Measurements from ENCODE around the gene TGFB2. TPM values are rescaled to one million over a fixed set of nuclear protein-coding genes. Genes with fewer than 3 reads are reported as not detected.

TGFB2 gene
- polyA plus RNA-seq, 4 donors: 12.8 to 17.9 (median 15.3) TPM

DNA sequence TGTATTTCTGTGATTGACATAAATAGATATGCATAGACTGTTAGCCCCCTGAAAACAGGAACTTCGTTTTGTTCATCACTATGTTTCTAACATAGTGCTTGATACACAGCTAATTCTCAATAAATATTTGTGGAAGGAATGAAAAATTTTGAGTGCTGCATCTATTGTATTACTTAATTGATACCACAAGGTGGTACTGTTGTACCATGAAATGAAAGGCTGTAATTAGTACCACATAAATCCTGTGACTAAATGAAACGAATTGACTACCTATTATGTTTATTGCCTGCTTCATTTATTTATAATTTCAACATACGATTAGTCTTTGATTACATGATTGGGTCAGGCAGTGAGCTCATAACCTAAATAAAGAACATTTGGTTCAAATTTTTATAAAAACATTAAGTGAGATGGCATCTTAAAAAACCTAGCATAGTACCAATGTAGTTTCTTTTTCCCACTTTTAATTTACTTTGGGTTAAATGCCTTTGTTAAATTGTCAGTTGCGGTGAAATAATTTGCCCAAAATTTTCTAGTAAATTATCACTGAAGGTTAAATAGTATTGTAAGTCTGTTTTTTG lies 15.0 kb upstream of the TGFB2 start:
- no peak for DNase-seq (ENCODE audit: low read depth in 4 of 4, low spot score in 3 of 4)

DNA sequence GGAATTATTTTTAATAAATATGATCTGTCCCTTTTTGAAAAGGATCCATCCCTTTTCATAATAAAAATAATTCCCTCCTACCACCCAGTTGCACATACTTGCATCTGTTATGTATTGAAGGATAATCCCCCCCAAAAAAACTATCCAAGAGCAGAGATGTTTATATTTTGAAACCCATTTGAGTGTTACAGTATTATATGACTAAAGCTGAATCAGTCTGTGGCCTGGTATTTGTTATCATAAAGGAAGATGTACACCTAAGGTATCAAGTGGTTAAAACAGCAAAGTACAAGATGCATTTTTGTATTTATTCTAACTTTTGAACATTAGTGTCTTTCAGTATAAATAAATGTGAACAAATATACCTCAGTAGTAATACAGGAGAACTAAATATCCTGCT lies 12.7 kb upstream of the TGFB2 start:
- no peak for DNase-seq (ENCODE audit: low read depth in 4 of 4, low spot score in 3 of 4)

DNA sequence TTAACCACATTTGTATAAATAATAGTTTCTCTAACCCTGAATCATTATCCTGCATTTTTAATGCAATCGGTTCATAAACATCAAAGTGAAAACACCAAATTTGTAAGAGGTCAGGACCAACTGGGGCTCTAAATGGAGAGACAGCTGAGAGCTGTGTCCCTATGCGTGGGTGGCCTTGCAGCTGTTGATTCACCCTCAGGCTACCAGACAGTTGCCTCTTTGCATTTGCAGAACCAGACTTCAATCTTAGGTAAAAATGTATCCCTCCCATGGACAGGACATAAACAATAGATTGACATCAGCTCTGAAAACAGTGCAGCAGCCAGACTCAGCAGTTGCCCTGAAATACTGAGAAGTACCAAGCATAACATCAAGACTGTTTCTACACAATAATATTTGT lies 8.8 kb upstream of the TGFB2 start:
- no peak for DNase-seq (ENCODE audit: low read depth in 4 of 4, low spot score in 3 of 4)

DNA sequence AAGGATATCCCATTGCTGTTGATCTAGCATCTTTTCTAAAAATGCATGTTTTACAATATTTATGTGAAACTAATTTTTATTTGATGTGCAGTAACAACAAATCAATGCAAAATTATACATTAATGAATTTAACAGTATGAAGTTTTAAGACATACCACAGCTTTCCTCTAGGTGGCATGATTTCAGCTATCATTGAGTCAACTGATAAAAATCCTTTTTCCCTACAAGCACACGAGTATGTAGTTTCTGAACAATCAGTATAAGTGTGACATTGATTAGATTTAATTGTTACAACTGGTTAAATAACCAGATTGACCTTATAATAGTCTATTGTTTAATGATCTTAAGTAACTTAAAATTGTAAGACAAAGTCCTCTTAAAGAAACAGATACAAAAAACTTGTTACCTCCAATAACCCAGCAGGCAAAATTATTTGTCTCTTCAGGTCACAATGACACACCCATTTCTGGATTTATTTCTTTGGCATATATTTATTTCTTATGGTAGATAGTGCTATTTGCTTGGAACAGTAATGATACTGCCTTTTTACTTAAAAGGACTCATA lies 5.8 kb upstream of the TGFB2 start:
- no peak for DNase-seq (ENCODE audit: low read depth in 4 of 4, low spot score in 3 of 4)

DNA sequence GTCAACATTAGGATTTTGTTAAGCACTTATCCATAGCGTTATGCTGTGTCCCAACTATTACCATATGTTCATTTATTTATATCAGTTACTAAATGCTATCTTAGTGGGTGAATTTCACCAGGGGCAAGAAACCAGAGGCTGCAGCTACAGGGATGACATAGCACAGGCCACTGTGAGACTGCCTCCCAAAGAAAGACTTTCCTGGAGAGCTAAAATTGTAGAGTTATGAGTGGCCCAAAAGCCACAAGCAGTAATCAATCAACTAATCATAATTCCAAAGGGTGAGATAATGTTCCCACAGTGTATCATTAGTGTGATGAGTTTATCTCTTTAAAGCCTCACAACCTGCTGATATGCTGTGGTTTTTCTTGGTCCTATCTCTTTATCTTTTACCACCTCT lies 3.8 kb upstream of the TGFB2 start:
- DNase-seq (ENCODE audit: low read depth in 4 of 4, low spot score in 3 of 4): no peak

DNA sequence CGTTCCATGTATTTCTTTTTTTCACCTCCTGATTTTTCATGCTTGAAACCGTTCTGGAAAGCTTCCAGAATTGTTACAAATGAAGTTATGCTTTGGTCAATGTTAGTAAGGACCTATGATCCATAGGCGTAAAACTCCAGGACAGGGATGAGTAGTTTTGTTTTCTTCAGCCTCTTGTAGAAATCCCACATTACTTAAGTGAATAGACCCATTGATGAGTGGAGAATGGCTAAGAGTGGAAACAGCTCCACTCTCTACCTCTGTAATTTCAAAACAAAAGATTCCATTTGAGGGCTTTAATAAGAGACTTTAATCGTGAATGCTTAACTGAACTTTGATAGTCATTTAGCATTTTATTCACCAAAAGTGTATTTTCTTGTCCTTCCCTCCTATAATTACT lies 3.0 kb upstream of the TGFB2 start:
- DNase-seq (ENCODE audit: low read depth in 4 of 4, low spot score in 3 of 4): no peak

DNA sequence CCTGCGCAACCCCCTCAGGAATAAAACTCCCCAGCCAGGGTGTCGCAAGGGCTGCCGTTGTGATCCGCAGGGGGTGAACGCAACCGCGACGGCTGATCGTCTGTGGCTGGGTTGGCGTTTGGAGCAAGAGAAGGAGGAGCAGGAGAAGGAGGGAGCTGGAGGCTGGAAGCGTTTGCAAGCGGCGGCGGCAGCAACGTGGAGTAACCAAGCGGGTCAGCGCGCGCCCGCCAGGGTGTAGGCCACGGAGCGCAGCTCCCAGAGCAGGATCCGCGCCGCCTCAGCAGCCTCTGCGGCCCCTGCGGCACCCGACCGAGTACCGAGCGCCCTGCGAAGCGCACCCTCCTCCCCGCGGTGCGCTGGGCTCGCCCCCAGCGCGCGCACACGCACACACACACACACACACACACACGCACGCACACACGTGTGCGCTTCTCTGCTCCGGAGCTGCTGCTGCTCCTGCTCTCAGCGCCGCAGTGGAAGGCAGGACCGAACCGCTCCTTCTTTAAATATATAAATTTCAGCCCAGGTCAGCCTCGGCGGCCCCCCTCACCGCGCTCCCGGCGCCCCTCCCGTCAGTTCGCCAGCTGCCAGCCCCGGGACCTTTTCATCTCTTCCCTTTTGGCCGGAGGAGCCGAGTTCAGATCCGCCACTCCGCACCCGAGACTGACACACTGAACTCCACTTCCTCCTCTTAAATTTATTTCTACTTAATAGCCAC lies 696 bp downstream of the TGFB2 start:
- no peak for DNase-seq (ENCODE audit: low read depth in 4 of 4, low spot score in 3 of 4)

DNA sequence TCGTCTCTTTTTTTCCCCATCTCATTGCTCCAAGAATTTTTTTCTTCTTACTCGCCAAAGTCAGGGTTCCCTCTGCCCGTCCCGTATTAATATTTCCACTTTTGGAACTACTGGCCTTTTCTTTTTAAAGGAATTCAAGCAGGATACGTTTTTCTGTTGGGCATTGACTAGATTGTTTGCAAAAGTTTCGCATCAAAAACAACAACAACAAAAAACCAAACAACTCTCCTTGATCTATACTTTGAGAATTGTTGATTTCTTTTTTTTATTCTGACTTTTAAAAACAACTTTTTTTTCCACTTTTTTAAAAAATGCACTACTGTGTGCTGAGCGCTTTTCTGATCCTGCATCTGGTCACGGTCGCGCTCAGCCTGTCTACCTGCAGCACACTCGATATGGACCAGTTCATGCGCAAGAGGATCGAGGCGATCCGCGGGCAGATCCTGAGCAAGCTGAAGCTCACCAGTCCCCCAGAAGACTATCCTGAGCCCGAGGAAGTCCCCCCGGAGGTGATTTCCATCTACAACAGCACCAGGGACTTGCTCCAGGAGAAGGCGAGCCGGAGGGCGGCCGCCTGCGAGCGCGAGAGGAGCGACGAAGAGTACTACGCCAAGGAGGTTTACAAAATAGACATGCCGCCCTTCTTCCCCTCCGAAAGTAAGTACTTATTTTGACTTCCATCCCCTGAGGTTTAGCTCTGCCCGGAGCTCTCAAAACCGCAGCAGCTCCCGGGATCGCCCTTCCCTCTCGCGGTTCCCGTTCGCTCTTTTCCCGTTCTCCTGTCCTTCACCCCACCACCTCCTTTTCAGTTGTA lies 1.5 kb downstream of the TGFB2 start:
- no peak for DNase-seq (ENCODE audit: low read depth in 4 of 4, low spot score in 3 of 4)

DNA sequence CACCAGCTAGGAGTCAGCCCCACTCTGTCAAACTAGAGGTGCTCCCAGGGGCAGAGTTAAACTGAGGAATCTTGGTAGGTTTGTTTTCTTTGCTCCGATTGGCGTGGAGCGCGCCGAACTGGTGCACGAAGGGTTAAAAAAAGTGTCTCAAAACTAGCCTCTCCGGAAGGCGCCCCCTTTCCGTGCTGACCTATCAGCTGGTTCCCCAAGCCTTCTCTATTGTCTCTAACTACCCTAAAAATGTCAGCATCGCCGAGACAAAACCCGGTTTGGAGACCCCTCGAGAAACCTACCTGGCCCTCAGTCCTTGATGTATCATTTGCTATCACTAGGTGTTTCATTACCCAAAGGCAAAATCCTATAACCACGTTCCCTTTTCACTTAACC lies 2.2 kb downstream of the TGFB2 start:
- no peak for DNase-seq (ENCODE audit: low read depth in 4 of 4, low spot score in 3 of 4)

DNA sequence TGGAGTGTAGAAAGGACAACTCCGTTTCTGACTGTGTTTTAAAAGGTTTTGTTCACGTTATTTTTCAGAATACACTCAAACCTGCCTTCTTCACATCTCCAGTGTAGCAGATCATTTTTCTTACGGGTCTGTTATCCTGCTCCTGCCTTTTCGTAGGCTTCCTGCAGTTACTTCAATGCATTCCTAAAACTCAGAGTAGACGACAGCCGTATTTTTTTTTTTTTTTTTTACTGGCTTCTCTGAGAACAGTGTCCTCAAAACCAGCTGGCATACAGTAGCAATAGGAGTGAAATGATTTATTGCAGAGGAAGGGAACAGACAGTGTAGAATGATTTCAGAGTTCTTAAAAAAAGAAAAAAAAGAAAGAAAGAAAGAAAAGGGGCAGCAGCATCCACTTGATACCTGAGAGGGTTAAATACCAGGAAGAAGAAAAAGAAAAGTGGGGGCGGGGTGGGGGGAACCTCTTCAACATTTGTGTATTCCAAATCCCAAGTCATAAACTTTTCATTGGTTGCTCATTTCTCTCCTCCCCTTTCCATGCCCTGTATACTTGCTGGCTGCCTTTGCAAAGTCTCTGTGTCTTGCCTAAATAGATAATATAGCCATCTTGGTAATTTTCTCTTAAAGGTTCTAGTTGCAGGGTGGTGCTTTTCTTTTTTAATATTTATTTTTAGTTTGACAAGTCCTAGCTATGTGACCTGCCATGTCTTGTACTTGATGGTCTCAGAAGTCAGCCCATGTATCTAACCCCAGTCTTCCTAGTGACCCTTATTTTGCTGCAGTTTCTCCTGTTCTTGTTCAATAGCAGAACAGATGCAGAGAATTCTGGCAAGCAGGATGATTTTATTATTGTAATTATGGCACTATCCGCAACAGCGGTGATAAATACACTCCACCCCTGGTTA lies 2.8 kb downstream of the TGFB2 start:
- DNase-seq (ENCODE audit: low read depth in 4 of 4, low spot score in 3 of 4): no peak

DNA sequence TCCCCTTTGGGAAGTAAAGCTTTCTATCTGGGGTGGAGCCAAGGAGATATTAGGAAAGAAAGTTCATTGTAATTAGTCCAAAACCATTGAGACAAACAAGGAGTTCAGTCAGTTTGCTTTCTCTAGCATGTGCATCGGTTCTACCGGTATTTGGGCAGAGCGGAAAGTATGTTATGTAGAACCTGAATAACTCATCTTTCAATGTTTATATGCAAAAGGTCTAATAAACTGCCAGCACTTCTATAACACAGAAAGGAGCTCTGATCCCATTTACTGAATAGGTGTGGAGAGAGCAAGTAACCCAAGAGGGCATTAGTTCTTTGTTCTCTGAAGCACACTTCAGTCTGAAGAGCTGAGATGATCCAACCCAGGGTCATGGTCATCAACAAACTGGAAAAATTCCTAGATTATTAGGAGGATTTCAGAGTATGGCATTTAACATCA lies 3.5 kb downstream of the TGFB2 start:
- no peak for DNase-seq (ENCODE audit: low read depth in 4 of 4, low spot score in 3 of 4)

DNA sequence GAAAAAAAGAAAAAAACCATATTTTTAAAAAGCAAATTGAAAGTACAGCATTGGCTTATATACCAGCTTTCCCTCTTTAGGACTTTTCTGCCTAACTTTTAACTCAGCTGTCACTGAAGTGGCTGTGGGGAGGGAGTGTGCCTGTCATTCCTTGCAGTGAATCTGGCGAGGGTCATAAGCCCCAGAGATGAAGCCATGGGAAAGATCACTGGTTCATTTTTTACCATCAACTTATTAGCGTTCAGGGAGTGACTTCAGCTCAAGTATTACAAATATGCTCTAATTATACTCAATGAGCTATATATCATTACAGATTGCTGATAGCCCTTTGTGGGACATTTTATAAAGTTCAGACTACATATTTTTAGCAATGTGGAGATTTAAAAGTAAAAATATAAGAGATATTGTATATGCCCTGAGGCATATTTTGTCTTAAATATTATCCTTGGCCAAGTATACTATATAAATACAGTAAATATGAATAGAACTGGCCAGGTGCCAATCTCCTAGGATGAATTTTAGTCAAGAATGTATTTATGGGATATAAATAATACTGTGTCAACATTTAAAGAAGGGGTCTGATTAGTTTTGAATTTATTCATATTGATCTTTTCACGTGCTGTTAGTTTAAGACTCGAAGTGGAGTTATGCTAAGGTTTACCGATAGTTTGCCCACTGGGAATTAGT lies 4.4 kb downstream of the TGFB2 start:
- no peak for DNase-seq (ENCODE audit: low read depth in 4 of 4, low spot score in 3 of 4)

DNA sequence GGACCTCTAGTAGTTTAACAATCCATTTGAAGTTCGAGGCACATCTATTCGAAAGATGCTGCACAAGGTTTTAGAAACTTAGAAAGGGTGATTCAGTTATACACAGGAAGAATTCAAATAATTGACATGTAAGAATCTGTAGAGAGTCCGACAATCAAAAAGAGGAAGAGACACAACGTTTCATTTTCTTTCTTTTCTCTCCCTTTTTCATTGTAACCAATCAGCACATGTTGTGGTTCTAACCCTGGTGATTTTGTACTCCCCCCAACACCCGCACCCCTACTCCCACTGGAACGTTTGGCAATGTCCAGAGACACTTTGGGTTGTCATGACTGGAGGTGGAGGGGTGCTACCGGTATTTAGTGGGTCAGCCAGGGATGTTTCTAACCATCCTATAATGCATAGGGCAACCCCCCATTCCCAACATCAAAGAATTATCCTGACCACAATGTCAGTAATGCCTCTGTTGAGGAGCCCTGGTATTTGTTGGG lies 4.9 kb downstream of the TGFB2 start:
- DNase-seq (ENCODE audit: low read depth in 4 of 4, low spot score in 3 of 4): no peak

DNA sequence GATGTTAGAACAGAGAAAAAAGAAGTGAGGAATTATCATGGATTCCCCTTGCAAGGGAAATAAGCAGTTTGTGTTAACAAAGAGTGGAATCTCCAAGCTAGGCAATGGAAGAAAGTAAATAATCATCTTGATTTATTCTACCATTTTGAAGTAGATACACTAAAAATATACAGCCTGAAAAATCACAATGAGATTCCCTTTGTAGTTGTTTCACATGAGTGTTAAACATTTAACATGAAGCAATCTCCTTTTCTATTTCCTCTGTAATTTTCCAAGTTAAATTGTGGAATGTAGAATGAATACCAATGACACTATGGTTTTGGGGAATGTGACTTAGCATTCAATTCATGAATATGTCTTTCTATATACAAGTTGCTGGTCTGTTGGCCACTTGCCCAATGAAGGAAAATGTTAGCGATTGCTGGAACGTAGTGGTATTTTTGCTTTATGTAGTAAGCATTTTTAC lies 5.7 kb downstream of the TGFB2 start:
- no peak for DNase-seq (ENCODE audit: low read depth in 4 of 4, low spot score in 3 of 4)

DNA sequence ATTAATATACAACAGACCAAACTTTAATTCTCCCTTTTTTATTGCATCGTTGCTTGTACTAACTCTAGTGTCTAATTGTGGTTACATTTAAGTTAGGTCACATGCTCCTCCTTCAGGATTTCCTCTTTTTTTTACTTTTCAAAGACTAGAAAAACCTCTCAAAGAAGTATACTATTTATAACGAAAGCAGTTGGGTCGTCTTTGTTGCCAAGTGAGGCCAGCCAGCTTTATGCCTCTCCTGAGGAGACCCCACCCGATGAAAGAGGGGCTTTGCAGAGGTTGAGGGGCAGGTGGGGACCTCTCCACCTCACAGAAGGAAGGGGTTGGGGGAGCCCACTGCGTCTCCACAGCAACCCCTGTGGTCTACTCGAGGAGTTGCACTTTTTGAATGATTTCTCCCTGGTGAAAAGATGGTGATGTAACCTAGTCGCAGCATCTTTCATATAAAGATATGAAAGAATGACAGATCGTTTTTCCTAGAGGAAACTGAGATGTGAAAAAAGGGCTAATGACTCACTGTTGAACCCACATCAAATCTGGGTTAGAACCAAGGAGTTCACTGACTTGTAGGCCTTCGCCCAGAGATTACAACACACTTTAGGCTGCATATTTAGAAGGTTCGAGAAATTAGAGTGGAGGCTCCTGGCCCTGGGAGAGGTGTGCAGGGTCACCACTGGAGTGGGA lies 6.4 kb downstream of the TGFB2 start:
- DNase-seq (ENCODE audit: low read depth in 4 of 4, low spot score in 3 of 4): no peak

DNA sequence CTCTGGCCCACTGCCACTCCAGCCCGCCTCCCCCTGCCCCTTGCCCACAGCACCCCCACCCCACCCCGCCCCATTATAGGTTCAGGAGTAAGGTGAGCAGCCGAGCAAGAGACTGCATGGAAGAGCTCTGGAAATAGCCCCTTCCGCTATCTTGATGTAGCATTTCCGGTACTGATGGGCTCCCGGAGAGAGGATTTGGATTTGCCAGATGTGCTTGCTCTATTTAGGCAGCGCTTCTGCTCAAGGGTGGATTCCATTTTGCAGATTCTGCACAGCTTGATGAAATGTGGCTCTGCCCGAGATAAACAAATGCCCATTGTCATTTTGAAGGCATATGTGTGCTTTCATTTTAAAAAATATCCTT lies 6.9 kb downstream of the TGFB2 start:
- no peak for DNase-seq (ENCODE audit: low read depth in 4 of 4, low spot score in 3 of 4)

DNA sequence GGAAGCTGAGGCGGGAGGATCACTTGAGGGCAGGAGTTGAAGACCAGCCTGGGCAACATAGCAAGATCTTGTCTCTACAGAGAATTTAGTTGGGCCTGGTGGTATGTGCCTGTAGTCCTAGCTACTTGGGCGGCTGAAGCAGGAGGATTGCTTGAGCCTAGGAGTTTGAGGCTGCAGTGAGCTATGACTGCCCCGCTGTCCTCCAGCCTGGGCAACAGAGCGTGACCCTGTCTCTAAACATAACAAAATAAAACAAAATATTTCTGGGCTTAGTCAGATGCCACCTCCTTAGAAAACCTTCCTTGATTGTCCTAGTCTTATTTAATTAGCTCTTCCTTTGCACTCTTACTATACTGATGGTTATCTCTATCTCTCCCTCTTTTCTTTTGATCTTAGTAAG lies 8.5 kb downstream of the TGFB2 start:
- DNase-seq (ENCODE audit: low read depth in 4 of 4, low spot score in 3 of 4): no peak

DNA sequence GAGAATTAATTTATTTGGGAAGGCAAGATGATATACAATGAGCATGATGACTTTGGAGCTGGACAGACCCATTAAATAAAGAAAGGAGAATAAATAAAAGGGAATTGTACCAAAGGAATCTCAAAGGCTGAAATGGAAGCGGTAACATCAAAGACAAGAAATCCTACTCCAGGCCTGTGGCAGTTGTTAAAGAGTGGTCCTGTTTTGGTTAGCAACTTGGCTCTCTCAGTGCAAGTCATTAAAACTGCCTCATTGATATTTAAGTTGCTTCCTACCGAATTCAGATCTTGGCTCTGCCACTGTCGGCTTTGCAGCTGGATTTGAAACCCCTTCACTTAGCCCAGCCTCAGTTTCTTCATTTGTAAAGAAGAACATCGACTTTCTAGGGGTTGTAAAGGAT lies 10.1 kb downstream of the TGFB2 start:
- DNase-seq (ENCODE audit: low read depth in 4 of 4, low spot score in 3 of 4): no peak

DNA sequence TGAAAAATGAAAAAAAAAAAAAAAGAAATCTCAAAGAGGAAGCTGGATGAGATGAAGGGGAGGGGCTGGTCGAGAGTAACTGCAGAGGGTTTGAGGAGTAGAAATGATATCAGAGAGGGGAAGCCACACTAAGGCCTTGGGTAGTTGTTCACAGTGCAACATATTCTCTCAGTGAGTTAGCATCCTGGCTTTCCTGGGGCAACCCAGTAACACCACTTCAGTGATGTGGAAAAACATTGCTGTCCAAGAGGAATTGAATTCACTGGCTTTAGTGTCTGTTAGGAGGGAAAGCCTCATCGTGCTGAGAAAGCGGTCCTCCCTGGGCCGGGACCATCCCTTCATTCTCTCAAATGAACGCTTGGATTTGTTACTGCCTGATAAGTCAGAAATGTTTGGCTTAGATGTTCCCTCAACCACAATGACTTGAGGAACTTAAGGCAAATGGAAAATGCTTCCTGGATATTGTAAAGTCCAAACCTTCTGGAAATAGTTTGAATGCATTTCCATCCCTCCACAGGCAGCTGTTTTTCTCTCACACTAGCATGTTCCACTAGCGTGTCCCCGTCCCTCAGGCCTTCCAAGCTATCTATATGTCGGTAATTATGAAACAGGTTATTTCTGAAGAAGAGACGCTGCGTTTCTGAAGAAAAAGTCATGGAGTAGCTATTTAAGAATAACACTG lies 12.2 kb downstream of the TGFB2 start:
- DNase-seq (ENCODE audit: low read depth in 4 of 4, low spot score in 3 of 4): no peak
